Dendritic cell treated with granulocyte-macrophage colony-stimulating factor and Interleukin-4, amounts not matched to agents 40 ng/mL and 50 ng/mL, for 4 days (primary cell): Measurements from ENCODE around the gene LBH.

ENCODE experiments used
- H3K27ac Mint-ChIP-seq: one replicate; pipeline ENCODE4 v1.8.0; 2022; ENCODE audit warnings: mild to moderate bottlenecking, mixed read lengths
- H3K27me3 Mint-ChIP-seq: one replicate; pipeline ENCODE4 v1.8.0; 2022; ENCODE audit warnings: mild to moderate bottlenecking, mixed read lengths
- H3K36me3 Mint-ChIP-seq: one replicate; pipeline ENCODE4 v1.8.0; 2022; ENCODE audit warnings: low read depth, mixed read lengths
- H3K4me1 Mint-ChIP-seq: one replicate; pipeline ENCODE4 v1.8.0; 2022; ENCODE audit warnings: low read depth, mixed read lengths
- H3K4me3 Mint-ChIP-seq: one replicate; pipeline ENCODE4 v1.8.0; 2022; ENCODE audit warnings: mild to moderate bottlenecking, moderate library complexity, mixed read lengths
- H3K9me3 Mint-ChIP-seq: one replicate; pipeline ENCODE4 v1.8.0; 2022; ENCODE audit warnings: mixed read lengths
- intact Hi-C: fragments of 100-400 bp; cut with micrococcal nuclease; formaldehyde crosslinking; loops from one replicate; pipeline ENCODE4 v1.15.0; 2022

Gene LBH

DNA sequence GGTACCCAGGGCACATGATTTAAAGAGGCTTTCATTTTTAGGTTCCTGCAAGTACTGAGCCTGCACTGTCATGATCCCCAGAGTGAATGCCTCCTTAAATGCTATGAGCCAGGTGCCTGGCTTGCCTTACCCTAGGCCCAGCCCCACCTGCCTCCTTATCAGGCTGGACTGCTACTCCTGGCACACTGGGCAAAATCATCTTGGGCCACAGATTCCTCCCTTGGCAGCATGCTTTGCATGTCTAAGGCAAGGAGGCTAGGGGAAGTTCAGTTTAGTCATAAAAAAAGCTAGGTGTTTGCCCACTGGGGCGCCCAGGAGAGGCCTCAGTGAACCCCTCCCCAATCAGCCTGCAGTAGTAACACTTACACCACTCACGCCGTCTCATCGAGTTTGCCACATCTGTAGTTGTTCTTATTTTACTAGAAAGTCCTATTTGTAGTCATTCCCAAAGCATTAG lies 45.1 kb downstream of the LBH start:
- intact Hi-C loops: no loop called here
- H3K27me3 Mint-ChIP-seq: peaks cover 71% of the 10 kb centered on the region
- H3K4me1 Mint-ChIP-seq: peaks cover 12% of the 10 kb centered on the region
- H3K4me3 Mint-ChIP-seq: no peak overlapping the region
- H3K9me3 Mint-ChIP-seq: no peaks in the 10 kb centered on the region
- H3K36me3 Mint-ChIP-seq: no peaks in the 10 kb centered on the region
- H3K27ac Mint-ChIP-seq: no peak overlapping the region

DNA sequence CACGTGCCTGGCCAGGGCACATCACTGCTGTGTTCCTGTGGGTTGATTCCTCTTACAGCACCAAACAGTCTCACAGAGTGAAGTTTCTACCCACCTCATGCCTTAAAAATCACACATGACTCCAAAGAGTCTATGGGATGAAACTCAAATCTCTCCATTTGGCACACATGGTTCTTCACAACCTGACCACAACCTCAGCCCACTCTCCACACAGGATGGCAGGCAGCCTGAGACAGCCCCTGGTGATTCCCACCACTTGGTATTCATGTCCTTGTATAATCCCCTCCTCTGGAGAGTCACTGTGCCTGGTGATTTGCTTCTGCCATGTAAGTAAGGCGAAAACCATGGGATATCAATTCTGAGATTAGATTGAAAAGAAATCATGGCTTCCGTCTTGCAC lies 46.2 kb downstream of the LBH start:
- Mint-ChIP-seq H3K9me3 (no peaks in the 10 kb centered on the region), H3K4me1 (peaks cover 14% of the 10 kb centered on the region), H3K4me3 (no peak overlapping the region), H3K27ac (no peak overlapping the region), H3K27me3 (peaks cover 67% of the 10 kb centered on the region), H3K36me3 (no peaks in the 10 kb centered on the region)
- intact Hi-C loops: no loop called here

DNA sequence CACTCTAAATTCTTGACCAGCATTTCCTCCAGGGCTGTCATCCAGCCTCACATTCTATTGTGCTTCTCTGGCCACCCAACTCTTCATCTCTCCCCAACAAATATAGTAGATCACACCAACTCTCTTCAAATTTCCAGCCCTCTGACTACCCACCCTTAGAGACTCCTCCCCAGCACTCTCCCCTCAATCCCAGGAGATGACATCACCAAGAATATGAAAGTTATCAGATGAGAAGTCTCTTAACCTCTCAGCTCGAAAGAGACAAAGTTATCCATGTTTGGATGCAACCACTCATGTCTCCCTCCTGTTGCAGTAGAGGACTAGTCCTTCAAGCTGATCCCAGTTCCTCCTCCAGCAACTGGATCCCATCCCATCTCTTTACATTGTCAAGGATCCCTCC lies 47.1 kb downstream of the LBH start:
- Mint-ChIP-seq H3K27me3 (peaks cover 67% of the 10 kb centered on the region), H3K36me3 (no peaks in the 10 kb centered on the region), H3K4me3 (no peak overlapping the region), H3K9me3 (no peaks in the 10 kb centered on the region), H3K27ac (no peak overlapping the region), H3K4me1 (peaks cover 22% of the 10 kb centered on the region)
- intact Hi-C loops: no loop called here

DNA sequence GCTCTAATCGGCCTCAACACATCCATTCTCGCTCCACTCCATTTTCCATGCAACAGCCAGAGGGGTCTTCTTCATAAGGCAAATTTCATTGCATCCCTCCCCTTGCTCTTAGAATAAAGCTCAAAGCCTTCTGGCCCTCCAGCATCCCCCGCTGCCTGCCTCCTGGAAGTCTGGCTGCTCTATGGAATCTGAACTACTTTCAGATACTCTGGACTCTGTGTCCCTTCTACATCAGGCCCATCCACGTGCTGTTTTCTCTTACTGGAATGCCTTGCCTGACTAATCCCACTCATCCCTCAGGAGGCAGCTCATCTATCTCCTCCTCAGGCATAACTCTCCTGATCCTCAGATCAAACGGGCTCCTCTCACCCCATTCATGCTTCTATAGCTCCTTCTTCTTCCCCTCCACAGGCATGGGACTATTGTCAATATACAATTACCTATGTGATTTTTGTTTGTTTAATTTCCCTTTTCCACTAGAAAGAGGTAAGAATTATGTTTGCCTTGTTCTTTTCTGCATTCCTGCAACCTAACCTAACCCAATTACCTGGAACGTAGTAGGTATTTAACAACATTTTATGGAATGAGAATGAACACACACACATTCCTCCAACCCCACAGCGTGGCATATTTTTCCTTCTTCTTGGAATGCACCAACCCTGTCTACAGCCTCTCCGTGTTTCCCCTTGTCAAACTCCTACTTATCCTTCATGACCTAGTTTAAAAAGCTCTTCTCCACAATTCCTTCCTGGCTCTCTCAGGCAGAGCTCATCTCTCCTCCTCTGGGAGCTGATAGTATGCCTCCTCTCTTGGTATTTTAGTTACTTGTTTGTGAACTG lies 49.5 kb downstream of the LBH start:
- Mint-ChIP-seq H3K27ac (no peak overlapping the region), H3K36me3 (no peaks in the 10 kb centered on the region), H3K27me3 (peaks cover 80% of the 10 kb centered on the region), H3K9me3 (no peaks in the 10 kb centered on the region), H3K4me1 (peaks cover 33% of the 10 kb centered on the region), H3K4me3 (no peak overlapping the region)
- intact Hi-C loops: no loop called here

DNA sequence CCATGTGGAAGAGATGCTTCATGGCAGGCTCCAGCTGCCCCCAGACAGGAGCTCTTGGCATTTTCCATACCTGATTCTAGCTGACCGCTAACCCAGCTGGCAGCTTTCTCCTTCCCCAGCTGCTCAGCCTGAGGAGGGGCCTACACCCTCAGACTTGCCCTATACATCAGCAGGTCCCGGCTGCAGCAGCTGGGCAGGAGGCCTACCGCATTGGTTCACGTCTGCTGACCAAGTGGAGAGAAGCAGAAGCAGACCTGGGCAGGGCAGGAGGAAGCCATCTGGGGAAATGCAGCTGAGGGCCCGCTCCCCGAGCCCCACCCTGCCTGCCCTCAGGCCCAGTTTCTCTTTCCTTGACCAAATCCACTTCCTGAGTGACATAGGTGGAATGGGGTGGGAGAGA lies 50.7 kb downstream of the LBH start:
- Mint-ChIP-seq H3K27ac (no peak overlapping the region), H3K9me3 (no peaks in the 10 kb centered on the region), H3K4me1 (peaks cover 40% of the 10 kb centered on the region), H3K36me3 (no peaks in the 10 kb centered on the region), H3K4me3 (no peak overlapping the region), H3K27me3 (peaks cover 85% of the 10 kb centered on the region)
- intact Hi-C loops: no loop called here

DNA sequence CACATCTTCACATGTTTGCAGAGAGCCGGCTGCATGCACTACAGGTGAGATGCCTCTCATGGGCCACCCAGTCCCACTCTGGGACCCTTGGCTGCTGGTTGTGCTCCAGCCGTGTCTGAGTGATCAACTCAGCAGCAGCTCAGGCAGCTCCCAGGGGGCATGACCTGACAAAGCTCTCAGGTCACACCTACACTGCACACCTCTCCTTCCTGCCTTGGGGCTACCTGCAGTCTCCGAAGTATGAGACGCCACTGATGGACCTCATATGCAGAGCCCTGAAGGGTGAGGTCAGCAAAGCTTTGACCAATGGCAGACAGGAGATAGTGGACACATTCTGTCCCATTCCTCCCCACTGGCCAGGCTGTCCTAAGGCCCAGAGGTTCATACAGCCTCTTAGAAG lies 51.4 kb downstream of the LBH start:
- intact Hi-C loops: no loop called here
- H3K36me3 Mint-ChIP-seq: no peaks in the 10 kb centered on the region
- no peak overlapping the region for H3K27ac Mint-ChIP-seq
- H3K27me3 Mint-ChIP-seq: peaks cover 79% of the 10 kb centered on the region
- peaks cover 47% of the 10 kb centered on the region for H3K4me1 Mint-ChIP-seq
- no peak overlapping the region for H3K4me3 Mint-ChIP-seq
- no peaks in the 10 kb centered on the region for H3K9me3 Mint-ChIP-seq

DNA sequence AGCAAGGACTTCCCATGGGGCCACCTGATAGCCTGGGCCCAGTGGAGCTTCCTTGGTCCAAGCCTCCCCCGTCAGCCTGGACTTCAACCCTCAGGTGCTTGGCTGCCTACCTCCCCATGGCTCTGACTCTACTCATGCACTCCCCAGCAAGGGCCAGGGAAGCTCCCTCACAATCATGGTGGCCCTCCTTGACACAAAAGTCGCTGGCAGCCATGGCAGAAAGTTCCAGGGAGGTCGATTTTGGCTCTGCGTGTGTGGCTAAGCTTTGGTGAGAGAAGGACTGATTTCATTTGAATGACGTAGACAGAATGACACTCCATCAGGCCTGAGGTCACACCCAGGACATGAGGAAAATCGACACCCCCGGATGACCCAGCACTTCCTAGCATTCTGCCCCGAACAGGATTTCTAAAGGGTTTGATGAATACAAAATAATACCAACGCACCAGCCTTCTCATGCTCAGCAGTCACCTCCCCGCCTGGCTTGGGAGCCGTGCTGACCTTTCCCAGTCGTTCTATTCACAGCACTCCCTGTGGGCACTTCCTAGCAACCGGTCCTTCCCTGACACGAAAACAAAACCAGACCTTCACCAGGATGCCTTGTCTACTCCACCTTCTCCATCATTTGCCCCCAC lies 52.7 kb downstream of the LBH start:
- intact Hi-C loops: no loop called here
- Mint-ChIP-seq H3K36me3 (no peaks in the 10 kb centered on the region), H3K9me3 (no peaks in the 10 kb centered on the region), H3K4me3 (no peak overlapping the region), H3K27ac (no peak overlapping the region), H3K4me1 (peaks cover 52% of the 10 kb centered on the region), H3K27me3 (peaks cover 69% of the 10 kb centered on the region)

DNA sequence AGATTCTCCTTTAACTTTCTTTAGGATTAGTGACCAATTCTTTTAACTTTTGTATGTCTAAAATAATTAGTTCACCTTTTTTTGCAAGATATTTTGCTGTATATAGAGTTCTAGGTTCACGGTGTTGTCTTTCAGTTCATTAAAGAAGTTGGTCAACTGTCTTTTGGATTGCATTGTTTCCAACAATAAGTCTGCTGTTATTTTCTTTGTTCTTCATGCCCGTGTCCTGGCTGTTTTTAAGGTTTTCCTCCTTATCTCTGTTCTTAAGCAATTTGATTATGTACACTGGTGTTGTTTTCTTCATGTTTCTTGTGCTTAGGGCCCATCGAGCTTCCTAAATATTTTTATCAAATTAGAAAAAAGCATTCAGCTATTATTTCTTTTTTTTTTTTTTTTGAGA lies 54.4 kb downstream of the LBH start:
- Mint-ChIP-seq H3K36me3 (no peaks in the 10 kb centered on the region), H3K4me3 (no peak overlapping the region), H3K27me3 (peaks cover 72% of the 10 kb centered on the region), H3K4me1 (peaks cover 52% of the 10 kb centered on the region), H3K9me3 (no peaks in the 10 kb centered on the region), H3K27ac (no peak overlapping the region)
- intact Hi-C loops: no loop called here

DNA sequence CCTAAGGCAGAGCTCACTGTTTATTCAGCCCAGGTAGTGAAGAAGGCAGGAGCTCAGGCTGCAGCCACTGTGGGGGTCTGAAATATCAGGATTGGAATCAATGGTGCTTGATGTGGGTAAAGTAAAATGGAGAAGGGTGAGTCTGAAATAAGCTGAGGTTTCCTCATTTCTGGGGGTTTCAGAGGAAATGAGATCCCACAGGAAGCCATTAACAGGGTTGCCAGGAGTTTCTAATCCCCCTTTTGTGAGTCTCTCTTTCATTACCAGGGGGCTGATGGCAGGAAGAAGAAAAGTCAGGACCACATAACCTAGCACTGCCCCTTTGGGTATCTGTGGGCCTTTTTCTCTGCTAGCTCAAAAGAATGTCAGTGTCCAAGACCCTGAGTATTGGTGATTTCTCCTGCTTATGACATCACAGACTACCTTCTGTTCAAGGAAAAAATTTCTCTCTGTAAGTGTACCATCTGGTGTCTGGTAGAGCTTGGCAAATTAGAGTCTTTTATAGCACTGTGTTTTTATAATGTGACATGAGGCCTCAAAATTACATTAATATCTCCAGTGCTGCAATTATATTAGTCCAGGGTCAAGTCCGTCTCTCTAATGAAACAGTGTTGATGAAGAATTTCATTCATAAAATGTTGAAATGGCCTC lies 56.0 kb downstream of the LBH start:
- Mint-ChIP-seq H3K4me3 (no peak overlapping the region), H3K27ac (peak overlapping the region; percentile 32), H3K36me3 (no peaks in the 10 kb centered on the region), H3K27me3 (peaks cover 75% of the 10 kb centered on the region), H3K9me3 (no peaks in the 10 kb centered on the region), H3K4me1 (peaks cover 47% of the 10 kb centered on the region)
- intact Hi-C loops: no loop called here

DNA sequence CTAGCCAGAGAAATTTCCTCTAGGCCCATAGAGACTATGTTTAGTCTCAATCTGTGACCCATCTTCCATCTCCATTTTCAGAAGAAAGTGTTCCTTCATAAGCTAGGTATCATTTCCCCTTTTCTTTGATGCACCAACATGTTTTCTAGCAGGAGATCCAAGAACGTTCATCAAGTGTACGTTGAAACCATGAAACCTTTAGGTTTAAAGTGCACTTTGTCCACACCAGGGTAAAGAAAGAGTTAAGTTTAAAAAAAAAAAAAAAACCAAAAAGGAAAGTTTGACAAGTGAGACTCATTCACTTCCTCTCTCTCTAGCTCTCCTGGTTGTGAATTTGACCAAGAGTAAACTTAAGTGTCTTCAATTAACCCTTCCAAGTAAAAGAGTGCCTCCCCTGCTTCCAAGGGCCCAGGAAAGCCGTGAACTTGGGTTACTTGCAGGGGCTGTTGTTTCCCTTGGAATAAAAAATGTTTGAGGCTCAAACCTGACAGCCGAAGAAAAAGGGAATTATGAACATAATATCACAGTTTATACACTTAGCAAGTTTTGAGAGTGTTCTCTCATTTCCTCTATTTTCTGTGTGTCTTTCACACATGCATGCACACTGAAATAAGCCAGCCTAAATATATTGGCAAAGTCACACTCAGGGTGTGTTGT lies 56.7 kb downstream of the LBH start:
- Mint-ChIP-seq H3K27ac (peak overlapping the region; percentile 32), H3K4me3 (no peak overlapping the region), H3K9me3 (no peaks in the 10 kb centered on the region), H3K36me3 (no peaks in the 10 kb centered on the region), H3K4me1 (peaks cover 43% of the 10 kb centered on the region), H3K27me3 (peaks cover 76% of the 10 kb centered on the region)
- intact Hi-C loops: no loop called here

DNA sequence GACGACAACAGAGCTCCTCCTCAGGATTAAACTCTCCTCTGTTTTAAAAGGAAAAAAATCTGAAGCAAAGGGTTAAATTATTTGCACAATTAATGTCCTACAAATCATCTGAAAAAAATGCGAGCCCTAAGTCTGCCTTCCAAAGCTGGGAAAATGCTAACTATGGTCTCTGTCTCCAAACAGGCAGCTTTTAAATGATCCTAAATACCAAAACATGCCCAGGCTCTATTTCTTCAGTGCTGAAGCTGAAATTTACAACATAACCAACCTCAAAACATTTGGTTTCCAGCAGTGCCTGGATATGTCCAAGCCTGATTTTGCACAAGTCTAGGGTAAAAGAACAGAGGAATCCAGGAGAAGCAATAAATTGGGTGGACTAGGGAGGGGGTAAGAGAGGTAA lies 57.2 kb downstream of the LBH start:
- no peak overlapping the region for H3K4me3 Mint-ChIP-seq
- no peak overlapping the region for H3K27ac Mint-ChIP-seq
- H3K36me3 Mint-ChIP-seq: no peaks in the 10 kb centered on the region
- H3K4me1 Mint-ChIP-seq: peaks cover 43% of the 10 kb centered on the region
- no peaks in the 10 kb centered on the region for H3K9me3 Mint-ChIP-seq
- peaks cover 76% of the 10 kb centered on the region for H3K27me3 Mint-ChIP-seq
- intact Hi-C loops: no loop called here

DNA sequence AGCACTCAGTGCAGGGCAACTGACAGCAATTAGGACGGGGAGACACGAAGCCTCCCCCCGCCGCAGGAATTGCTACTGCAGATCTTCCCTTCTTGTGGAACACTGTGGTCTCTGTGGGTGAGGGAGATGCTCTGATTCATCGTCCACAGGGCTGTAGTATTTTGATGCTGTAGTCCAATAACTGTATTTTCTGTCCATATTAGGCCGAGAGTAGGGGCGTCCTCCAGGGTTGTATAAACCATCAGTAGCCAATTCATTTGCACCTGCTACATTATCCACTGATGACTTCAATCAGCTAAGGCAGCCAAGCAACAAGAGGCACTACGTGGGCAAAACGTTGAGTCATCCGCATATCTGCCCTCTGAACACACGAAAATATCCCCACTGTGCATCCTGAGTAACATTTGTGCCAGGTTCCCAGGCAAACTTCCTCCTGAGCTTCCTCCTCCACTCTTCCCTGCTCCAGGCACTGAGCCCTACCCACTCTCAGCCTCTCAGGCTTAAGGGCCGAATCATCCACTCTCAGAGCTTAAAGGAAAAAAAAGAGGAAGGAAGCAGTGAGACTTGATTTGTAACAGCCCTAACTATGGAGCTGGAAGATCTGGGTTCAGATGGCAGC lies 62.1 kb downstream of the LBH start:
- Mint-ChIP-seq H3K27me3 (peaks cover 76% of the 10 kb centered on the region), H3K36me3 (no peaks in the 10 kb centered on the region), H3K9me3 (no peaks in the 10 kb centered on the region)

DNA sequence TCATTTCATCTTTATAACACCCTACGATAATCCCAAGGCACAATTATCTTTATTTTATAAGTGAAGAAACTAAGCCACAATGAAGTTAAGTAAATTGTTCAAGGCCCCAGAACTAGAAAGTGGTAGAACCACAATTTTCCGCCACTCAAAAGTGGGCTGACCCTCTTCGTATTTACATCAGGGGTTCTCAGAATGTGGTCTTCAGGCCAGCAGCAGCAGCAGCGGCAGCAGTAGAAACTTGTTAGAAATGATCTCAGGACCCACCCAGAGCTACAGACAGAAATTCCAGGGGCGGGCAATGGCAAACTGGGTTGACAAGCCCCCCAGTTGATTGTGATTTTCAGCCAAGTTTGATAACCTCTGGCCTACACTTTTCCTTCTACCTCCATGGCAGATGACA lies 62.8 kb downstream of the LBH start:
- no peaks in the 10 kb centered on the region for H3K36me3 Mint-ChIP-seq
- intact Hi-C loops: no loop called here
- H3K27me3 Mint-ChIP-seq: peaks cover 74% of the 10 kb centered on the region
- no peaks in the 10 kb centered on the region for H3K9me3 Mint-ChIP-seq
- no peak overlapping the region for H3K4me3 Mint-ChIP-seq
- no peak overlapping the region for H3K27ac Mint-ChIP-seq
- peaks cover 12% of the 10 kb centered on the region for H3K4me1 Mint-ChIP-seq

More for the DNA sequence above, 62.1 kb downstream of the LBH start:
- Mint-ChIP-seq H3K4me1 (peaks cover 17% of the 10 kb centered on the region), H3K4me3 (no peak overlapping the region), H3K27ac (no peak overlapping the region)
- intact Hi-C loops: no loop called here
